Activated CD4-positive, alpha-beta T cell treated with anti-CD3 and anti-CD28 coated beads, Interleukin-2, amount 10 ng/mL, durations not matched to agents 7 days and 5 days (primary cell): ENCODE data around the gene ZZZ3. TPM values are rescaled to one million over a fixed set of nuclear protein-coding genes. Genes with fewer than 3 reads are reported as not detected.
"Not testable (repeated sequence)": the region's sequence is repeated elsewhere in the genome, so short reads cannot be mapped to it uniquely, and the experiment has no call there.

Experiments
- CTCF ChIA-PET: fragments of 350-600 bp; sonication (Branson Sonifier 250); formaldehyde crosslinking; loops from one replicate; lab custom pipeline; 2021; ENCODE audit warnings: antibody characterized with exemption; lab: Charles Lee
- POLR2A ChIA-PET: fragments of 350-600 bp; sonication (Branson Sonifier 250); formaldehyde crosslinking; loops from one replicate; lab custom pipeline; 2021; ENCODE audit warnings: antibody characterized with exemption; lab: Charles Lee
- DNase-seq: peaks from one replicate; pipeline ENCODE4 v3.0.0-alpha.2; 2020
- H3K27ac Mint-ChIP-seq: one replicate; pipeline ENCODE4 v1.8.0; 2021; ENCODE audit warnings: mild to moderate bottlenecking, moderate library complexity, mixed read lengths
- H3K27me3 Mint-ChIP-seq: one replicate; pipeline ENCODE4 v1.8.0; 2021; ENCODE audit warnings: mixed read lengths
- H3K36me3 Mint-ChIP-seq: one replicate; pipeline ENCODE4 v1.8.0; 2021; ENCODE audit warnings: low read depth, mixed read lengths
- H3K4me1 Mint-ChIP-seq: one replicate; pipeline ENCODE4 v1.8.0; 2021; ENCODE audit warnings: mixed read lengths
- H3K4me3 Mint-ChIP-seq: one replicate; pipeline ENCODE4 v1.8.0; 2021; ENCODE audit warnings: mild to moderate bottlenecking, moderate library complexity, mixed read lengths
- H3K9me3 Mint-ChIP-seq: one replicate; pipeline ENCODE4 v1.8.0; 2021; ENCODE audit warnings: mixed read lengths
- total RNA-seq, 2 experiments: library from RNA; stranded (reverse); gene quantifications; one replicate each; pipeline ENCODE4 v1.2.3, GENCODE V29; 2021

Gene ZZZ3
- total RNA-seq, 2 experiments from 2014 or later, result 34.2 to 39.5 TPM

DNA sequence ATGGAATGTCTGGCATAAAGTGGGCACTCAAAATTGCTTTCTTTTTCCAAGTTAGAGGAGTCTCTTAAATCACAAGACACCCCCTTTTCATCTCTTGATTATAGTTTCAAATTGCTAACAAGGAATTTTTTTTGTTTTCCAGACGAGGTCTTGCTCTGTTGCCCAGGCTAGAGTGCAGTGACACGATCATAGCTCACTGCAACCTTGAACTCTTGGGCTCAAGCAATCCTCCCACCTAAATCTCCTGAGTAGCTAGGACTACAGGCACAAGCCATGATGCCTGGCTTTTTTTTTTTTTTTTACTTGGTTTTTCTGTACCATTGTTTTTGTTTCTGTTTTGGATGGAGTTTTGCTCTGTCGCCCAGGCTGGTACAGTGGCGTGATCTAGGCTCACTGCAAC lies 20.8 kb downstream of the ZZZ3 start:
- Mint-ChIP-seq H3K4me1 (peaks cover 11% of the 10 kb centered on the region), H3K4me3 (no peak overlapping the region), H3K9me3 (peaks cover 3% of the 10 kb centered on the region), H3K27ac (no peak overlapping the region), H3K36me3 (peaks cover 9% of the 10 kb centered on the region), H3K27me3 (no peaks in the 10 kb centered on the region)
- DNase-seq, result no peak
- ChIA-PET CTCF (interaction anchor here (1.0 kb wide), 1 partner anchor 60 kb away, joined by 3 read pairs; no protein-coding TSS in a partner anchor), POLR2A (no interaction called here)

DNA sequence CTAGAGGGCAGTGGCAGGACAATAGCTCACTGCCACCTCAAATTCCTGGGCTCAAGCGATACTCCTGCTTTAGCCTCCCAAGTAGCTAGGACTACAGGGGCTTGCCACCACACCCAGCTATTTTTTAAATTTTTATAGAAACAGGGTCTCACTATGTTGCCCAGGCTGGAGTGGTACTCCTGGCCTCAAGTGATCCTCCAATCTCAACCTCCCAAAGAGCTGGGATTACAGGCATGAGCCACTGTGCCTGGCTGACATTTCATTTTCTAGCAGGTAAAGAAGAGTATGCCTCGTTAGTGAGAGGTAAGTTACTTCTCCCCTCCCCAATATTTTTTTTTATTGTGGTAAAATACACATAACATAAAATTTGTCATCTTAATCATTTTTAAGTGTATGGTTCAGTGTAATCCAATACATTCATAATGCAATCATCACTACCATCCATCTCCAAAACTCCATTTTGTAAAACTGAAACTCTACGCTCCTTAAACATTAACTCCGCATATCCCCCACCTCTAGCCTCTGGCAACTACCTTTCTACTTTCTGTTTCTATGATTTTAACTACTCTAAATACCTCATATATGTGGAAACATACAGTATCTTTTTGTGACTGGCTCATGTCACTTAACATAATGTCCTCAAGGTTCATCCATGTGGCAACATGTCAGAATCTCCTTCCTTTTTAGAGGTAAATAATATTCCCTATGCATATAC lies 22.4 kb downstream of the ZZZ3 start:
- H3K9me3 Mint-ChIP-seq, result peaks cover 3% of the 10 kb centered on the region
- no peak overlapping the region for H3K27ac Mint-ChIP-seq
- no peak for DNase-seq
- ChIA-PET POLR2A (interaction anchor here (0.7 kb wide), 1 partner anchor 65 kb away, joined by 3 read pairs; no protein-coding TSS in a partner anchor), CTCF (no interaction called here)
- H3K4me1 Mint-ChIP-seq, result peaks cover 9% of the 10 kb centered on the region
- H3K27me3 Mint-ChIP-seq, result no peaks in the 10 kb centered on the region
- H3K36me3 Mint-ChIP-seq, result peaks cover 11% of the 10 kb centered on the region
- H3K4me3 Mint-ChIP-seq, result no peak overlapping the region

DNA sequence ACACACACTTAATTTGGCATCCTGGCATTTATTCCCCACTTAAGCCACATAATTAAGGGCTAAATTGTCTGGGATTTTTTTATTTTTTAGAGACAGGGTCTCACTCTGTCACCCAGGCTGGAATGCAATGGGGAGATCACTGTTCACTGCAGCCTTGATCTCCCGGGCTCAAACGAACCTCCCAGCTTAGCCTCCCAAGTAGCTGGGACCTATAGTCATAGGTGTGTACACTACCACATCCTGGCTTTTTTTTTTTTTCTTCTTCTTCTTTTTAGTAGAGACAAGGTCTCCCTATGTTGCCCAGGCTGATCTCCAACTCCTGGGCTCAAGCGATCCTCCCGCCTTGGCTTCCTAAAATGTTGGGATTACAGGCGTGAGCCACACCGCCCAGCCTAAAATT lies 24.2 kb downstream of the ZZZ3 start:
- Mint-ChIP-seq H3K27me3 (no peaks in the 10 kb centered on the region), H3K4me3 (no peak overlapping the region), H3K27ac (no peak overlapping the region), H3K9me3 (no peaks in the 10 kb centered on the region), H3K4me1 (peaks cover 3% of the 10 kb centered on the region), H3K36me3 (peaks cover 12% of the 10 kb centered on the region)
- CTCF ChIA-PET, result no interaction called here
- DNase-seq, result no peak
- POLR2A ChIA-PET, result interaction anchor here (0.7 kb wide), 2 partner anchors 81 to 85 kb away, joined by 3 to 4 read pairs; no protein-coding TSS in a partner anchor

DNA sequence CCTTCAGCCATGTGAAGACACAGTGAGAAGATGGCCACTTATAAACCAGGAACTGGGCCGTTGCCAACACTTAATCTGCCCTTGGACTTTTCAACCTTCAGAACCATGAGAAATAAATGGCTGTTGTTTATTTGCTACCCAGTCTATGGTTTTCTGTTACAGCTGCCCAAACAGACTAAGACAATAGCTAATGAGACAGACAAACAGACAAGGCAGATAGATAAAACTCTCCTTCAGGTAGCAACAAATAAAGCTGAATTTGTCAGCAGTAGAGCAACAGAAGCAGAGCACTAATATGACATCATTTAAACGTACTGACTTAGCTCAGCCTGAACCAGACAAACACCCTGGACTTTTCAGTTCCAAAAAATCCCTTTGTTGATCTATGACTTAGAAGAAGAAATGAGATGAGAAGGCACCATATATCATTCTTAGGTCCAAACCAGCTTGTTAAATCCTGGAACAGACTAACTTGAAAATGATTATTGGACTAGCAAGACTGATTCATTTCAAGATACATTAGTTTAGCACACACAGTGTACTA lies 27.0 kb downstream of the ZZZ3 start:
- H3K4me3 Mint-ChIP-seq, result no peak overlapping the region

DNA sequence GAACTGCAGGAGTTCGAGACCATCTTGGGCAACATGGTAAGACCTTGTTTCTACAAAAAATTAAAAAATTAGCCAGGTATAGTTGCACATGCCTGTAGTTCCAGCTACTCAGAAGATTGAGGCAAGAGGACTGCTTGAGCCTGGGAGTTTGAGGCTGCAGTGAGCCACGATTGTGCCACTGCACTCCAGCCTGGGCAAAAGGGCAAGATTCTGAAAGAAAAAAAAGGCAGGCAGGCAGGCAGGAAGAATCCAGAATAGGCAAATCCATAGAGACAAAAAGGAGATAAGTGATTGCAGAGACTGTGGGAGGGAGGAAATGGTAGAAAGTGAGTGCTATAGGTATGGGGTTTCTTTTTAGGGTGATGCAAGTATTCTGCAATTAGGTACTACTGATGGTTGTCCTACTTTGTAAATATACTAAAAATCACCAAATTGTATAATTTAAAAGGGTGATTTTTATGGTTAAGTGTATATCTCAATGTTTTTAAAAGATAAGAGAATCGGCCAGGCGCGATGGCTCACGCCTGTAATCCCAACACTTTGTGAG lies 29.4 kb downstream of the ZZZ3 start:
- Mint-ChIP-seq H3K27me3 (no peaks in the 10 kb centered on the region), H3K36me3 (peaks cover 51% of the 10 kb centered on the region), H3K4me3 (no peak overlapping the region), H3K27ac (no peak overlapping the region), H3K4me1 (peaks cover 3% of the 10 kb centered on the region), H3K9me3 (peaks cover 24% of the 10 kb centered on the region)
- CTCF ChIA-PET, result no interaction called here
- POLR2A ChIA-PET, result no interaction called here
- DNase-seq, result no peak

More for the DNA sequence above, 27.0 kb downstream of the ZZZ3 start:
- ChIA-PET CTCF (interaction anchor here (1.4 kb wide), 1 partner anchor 16 kb away, joined by 3 read pairs; no protein-coding TSS in a partner anchor), POLR2A (interaction anchor here (0.6 kb wide), 1 partner anchor 34 kb away, joined by 3 read pairs; no protein-coding TSS in a partner anchor)
- no peak overlapping the region for H3K27ac Mint-ChIP-seq
- H3K27me3 Mint-ChIP-seq, result no peaks in the 10 kb centered on the region
- peaks cover 9% of the 10 kb centered on the region for H3K9me3 Mint-ChIP-seq
- H3K36me3 Mint-ChIP-seq, result peaks cover 35% of the 10 kb centered on the region
- H3K4me1 Mint-ChIP-seq, result peaks cover 5% of the 10 kb centered on the region
- no peak for DNase-seq

DNA sequence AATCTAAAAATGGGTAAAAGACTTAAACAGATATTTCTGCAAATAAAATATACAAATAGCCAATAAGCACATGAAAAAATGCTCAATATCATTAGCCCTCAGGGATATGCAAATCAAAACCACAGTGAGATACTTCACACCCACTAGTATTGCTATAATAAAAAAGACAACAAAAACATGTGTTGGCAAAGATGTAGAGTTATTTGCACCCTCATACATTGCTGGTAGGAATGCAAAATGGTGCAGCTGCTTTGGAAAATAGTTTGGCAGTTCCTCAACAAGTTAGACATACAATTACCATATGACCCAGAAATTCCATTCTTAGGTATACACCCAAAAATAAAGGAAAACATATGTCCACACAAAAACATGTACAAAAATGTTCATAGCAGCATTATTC lies 30.2 kb downstream of the ZZZ3 start:
- Mint-ChIP-seq H3K27me3 (no peaks in the 10 kb centered on the region), H3K4me1 (peaks cover 3% of the 10 kb centered on the region), H3K27ac (no peak overlapping the region), H3K4me3 (no peak overlapping the region), H3K9me3 (peaks cover 24% of the 10 kb centered on the region), H3K36me3 (peaks cover 51% of the 10 kb centered on the region)
- no peak for DNase-seq
- POLR2A ChIA-PET, result no interaction called here
- CTCF ChIA-PET, result no interaction called here

DNA sequence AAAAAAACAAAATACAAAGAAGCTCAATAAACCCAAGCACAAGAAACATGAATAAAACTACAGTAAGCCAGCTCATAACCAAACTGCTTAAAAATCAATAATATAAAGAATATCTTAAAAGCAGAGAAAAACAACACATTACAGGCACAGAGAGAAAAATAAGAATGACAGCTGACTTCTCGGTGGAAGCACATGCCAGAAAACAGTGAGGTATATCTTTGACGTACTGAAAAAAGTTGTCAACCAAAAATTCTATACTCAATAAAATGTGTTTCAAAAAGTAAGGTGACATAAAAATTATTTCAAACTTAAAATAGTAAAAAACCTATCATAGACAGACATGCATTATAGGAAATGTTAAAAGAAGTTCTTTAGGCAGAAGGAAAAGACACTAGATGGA lies 33.3 kb downstream of the ZZZ3 start:
- no peaks in the 10 kb centered on the region for H3K27me3 Mint-ChIP-seq
- peaks cover 58% of the 10 kb centered on the region for H3K36me3 Mint-ChIP-seq
- ChIA-PET CTCF (interaction anchor here (0.7 kb wide), 2 partner anchors 50 to 175 kb away, joined by 3 to 4 read pairs; no protein-coding TSS in a partner anchor), POLR2A (no interaction called here)
- H3K4me3 Mint-ChIP-seq, result no peak overlapping the region
- H3K9me3 Mint-ChIP-seq, result peaks cover 24% of the 10 kb centered on the region
- DNase-seq, result no peak
- peaks cover 3% of the 10 kb centered on the region for H3K4me1 Mint-ChIP-seq
- no peak overlapping the region for H3K27ac Mint-ChIP-seq

DNA sequence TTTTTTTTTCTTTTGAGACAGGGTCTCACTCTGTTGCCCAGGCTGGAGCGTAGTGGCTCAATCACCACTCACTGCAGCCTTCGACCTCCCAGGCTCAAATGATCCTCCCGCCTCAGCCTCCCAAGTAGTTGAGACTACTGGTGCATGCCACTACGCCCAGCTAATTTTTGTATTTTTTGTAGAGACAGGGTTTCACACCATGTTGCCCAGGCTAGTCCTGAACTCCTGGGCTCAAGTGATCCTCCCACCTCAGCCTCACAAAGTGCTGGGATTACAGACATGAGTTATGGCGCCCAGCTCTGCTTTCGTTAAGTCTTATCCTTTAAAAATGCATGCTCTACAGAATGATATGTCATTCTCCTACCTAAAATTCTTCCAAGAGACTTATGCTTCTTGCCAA lies 36.2 kb downstream of the ZZZ3 start:
- DNase-seq, POLR2A ChIA-PET, H3K4me1 Mint-ChIP-seq, H3K27me3 Mint-ChIP-seq, H3K27ac Mint-ChIP-seq, CTCF ChIA-PET, H3K4me3 Mint-ChIP-seq: not testable (repeated sequence)
- Mint-ChIP-seq H3K9me3 (peaks cover 21% of the 10 kb centered on the region), H3K36me3 (peaks cover 39% of the 10 kb centered on the region)

DNA sequence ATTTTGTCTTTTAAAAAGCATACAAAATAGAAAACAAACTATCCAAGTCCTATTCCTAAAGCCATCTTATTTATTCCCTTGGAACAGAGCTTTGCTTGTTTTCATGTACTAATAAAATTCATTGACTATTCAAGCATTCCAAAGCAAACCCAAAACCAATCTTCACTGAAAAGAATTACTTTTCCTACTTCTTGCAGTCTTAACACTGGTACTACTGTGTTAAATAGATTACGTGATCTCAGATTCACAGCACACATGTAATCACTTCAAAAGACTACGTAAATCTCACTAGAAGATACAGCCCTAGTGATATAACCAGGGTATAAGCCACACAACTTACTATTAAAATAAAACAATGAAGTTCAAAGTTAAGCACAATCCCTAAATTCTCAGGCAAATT lies 39.0 kb downstream of the ZZZ3 start:
- no peak for DNase-seq
- Mint-ChIP-seq H3K27me3 (no peaks in the 10 kb centered on the region), H3K9me3 (peaks cover 2% of the 10 kb centered on the region), H3K36me3 (peaks cover 28% of the 10 kb centered on the region), H3K27ac (no peak overlapping the region), H3K4me1 (peaks cover 11% of the 10 kb centered on the region), H3K4me3 (no peak overlapping the region)
- ChIA-PET CTCF (no interaction called here), POLR2A (no interaction called here)

DNA sequence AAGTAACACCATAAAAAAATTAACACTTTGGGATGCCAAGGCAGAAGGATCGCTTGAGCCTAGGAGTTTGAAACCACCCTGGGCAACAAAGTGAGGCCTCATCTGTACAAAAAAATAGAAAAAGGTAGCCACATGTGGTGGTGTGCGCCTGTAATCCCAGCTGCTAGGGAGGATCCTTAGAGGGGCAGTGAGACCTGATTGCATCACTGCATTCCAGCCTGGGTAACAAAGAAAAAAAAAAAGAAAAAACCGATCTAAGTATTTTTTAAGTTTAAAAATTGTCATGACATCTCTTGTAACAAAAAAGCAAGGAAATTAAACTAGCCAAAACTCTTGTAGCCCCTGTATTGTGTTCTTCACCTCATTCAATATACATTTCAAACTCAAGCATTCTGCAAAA lies 39.5 kb downstream of the ZZZ3 start:
- Mint-ChIP-seq H3K9me3 (no peaks in the 10 kb centered on the region), H3K27me3 (no peaks in the 10 kb centered on the region), H3K4me1 (peaks cover 13% of the 10 kb centered on the region), H3K36me3 (peaks cover 25% of the 10 kb centered on the region), H3K4me3 (no peak overlapping the region), H3K27ac (no peak overlapping the region)
- ChIA-PET CTCF (no interaction called here), POLR2A (no interaction called here)
- DNase-seq, result no peak

DNA sequence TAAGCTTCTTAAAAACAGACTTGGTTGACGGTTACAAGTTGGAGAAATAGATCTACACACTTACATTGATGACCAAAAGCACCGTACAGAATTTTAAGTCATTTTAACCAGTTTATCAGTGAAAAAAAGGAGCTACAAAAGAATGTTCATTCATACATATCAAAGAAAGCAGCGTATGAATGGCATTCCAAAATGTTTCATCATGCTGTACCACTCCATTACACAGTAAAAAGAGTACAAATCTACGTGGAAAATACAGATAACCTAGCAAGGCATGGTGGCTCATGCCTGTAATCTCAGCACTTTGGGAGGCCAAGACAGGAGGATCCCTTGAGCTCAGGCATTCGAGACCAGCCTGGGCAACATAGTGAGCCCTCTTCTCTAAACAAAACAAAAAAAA lies 40.3 kb downstream of the ZZZ3 start:
- Mint-ChIP-seq H3K4me1 (peaks cover 14% of the 10 kb centered on the region), H3K9me3 (no peaks in the 10 kb centered on the region), H3K36me3 (peaks cover 25% of the 10 kb centered on the region), H3K27ac (no peak overlapping the region), H3K27me3 (no peaks in the 10 kb centered on the region), H3K4me3 (no peak overlapping the region)
- DNase-seq, result no peak
- ChIA-PET CTCF (no interaction called here), POLR2A (no interaction called here)

DNA sequence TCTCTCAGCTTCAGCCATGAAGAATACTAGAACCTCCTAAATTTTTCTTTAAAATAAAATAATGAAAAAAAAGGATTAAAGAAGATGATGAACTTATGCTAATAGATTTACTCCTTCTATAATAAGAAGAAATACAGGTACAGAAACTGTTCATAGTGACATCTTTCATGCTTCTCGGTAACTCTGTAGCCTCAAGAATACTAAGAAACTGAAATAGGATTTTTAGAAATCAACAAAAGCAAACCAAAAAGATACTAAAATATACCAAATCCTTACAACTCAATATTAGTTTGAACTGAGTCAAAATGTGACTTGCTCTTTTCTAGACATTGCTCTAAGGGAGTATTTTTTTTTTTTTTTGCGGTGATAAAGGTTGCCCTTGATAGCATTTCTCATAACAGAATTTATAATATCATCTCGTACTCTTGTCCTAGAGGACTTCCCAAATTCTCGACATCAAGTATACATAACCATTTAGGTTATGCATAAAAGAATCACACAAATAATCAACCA lies 42.8 kb downstream of the ZZZ3 start:
- POLR2A ChIA-PET, result no interaction called here
- H3K36me3 Mint-ChIP-seq, result peaks cover 16% of the 10 kb centered on the region
- CTCF ChIA-PET, result interaction anchor here (0.7 kb wide), 1 partner anchor 120 kb away, joined by 4 read pairs; no protein-coding TSS in a partner anchor
- H3K27me3 Mint-ChIP-seq, result no peaks in the 10 kb centered on the region
- DNase-seq, result no peak
- H3K4me3 Mint-ChIP-seq, result no peak overlapping the region
- peaks cover 14% of the 10 kb centered on the region for H3K4me1 Mint-ChIP-seq
- H3K27ac Mint-ChIP-seq, result peak overlapping the region; percentile 36
- no peaks in the 10 kb centered on the region for H3K9me3 Mint-ChIP-seq

DNA sequence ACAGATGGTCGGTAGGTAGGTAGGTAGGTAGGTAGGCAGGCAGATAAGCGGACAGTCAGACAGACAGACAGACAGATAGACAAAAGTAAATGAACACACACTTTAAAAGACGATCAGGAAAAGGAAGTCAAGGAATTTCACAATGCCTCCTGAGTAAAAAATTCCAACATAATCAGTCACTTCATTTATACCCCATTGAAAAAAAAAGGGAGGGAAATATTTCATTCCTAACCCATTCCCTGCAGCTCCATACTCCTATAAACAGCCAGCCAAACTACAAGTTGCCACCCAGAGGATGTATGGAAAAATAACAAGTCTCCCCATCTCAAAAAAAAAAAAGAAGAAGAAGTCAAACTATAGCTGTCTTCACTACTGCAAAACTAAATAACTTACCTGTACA lies 43.4 kb downstream of the ZZZ3 start:
- no peaks in the 10 kb centered on the region for H3K9me3 Mint-ChIP-seq
- H3K27ac Mint-ChIP-seq, result peak overlapping the region; percentile 36
- peaks cover 16% of the 10 kb centered on the region for H3K36me3 Mint-ChIP-seq
- peaks cover 14% of the 10 kb centered on the region for H3K4me1 Mint-ChIP-seq
- no peaks in the 10 kb centered on the region for H3K27me3 Mint-ChIP-seq
- POLR2A ChIA-PET, result no interaction called here
- DNase-seq, result no peak
- CTCF ChIA-PET, result interaction anchor here (0.7 kb wide), 1 partner anchor 121 kb away, joined by 4 read pairs; no protein-coding TSS in a partner anchor
- H3K4me3 Mint-ChIP-seq, result no peak overlapping the region
